Activated T-helper 1 cell treated with anti-CD3 and anti-CD28 coated beads, Interleukin-12 subunit alpha, Interleukin-12 subunit beta, Interleukin-2, Interleukin-4 antibody, amounts not matched to agents 30 ng/mL and 10 ng/mL and 1 ng/mL, durations not matched to agents 14 hours and 24 hours and 36 hours (primary cell): Measurements from ENCODE around the gene CNN2. TPM values are rescaled to one million over a fixed set of nuclear protein-coding genes. Genes with fewer than 3 reads are reported as not detected.

ENCODE experiments used
- DNase-seq: peaks from one replicate; pipeline ENCODE4 v3.0.0; 2021; ENCODE audit warnings: low spot score
- H3K27ac Mint-ChIP-seq: one replicate; pipeline ENCODE4 v1.8.0; 2021; ENCODE audit warnings: mild to moderate bottlenecking, mixed read lengths
- H3K27me3 Mint-ChIP-seq: one replicate; pipeline ENCODE4 v1.8.0; 2022; ENCODE audit warnings: mild to moderate bottlenecking, moderate library complexity, mixed read lengths; ENCODE audit not compliant: insufficient read depth
- H3K36me3 Mint-ChIP-seq: one replicate; pipeline ENCODE4 v1.8.0; 2021; ENCODE audit warnings: low read depth, mixed read lengths
- H3K4me1 Mint-ChIP-seq: one replicate; pipeline ENCODE4 v1.8.0; 2021; ENCODE audit warnings: low read depth, mixed read lengths
- H3K4me3 Mint-ChIP-seq: one replicate; pipeline ENCODE4 v1.8.0; 2021; ENCODE audit warnings: mild to moderate bottlenecking, moderate library complexity, mixed read lengths
- H3K9me3 Mint-ChIP-seq: one replicate; pipeline ENCODE4 v1.8.0; 2021; ENCODE audit warnings: mixed read lengths
- intact Hi-C: fragments of 100-400 bp; cut with micrococcal nuclease; formaldehyde crosslinking; loops from one replicate; pipeline ENCODE4 v1.15.1; 2024
- total RNA-seq: library from RNA; stranded (reverse); gene quantifications from 2 replicates; pipeline ENCODE4 v1.2.3, GENCODE V29; 2022

CNN2 gene
- total RNA-seq, 1 donor from 2014 or later, result 112 TPM

DNA sequence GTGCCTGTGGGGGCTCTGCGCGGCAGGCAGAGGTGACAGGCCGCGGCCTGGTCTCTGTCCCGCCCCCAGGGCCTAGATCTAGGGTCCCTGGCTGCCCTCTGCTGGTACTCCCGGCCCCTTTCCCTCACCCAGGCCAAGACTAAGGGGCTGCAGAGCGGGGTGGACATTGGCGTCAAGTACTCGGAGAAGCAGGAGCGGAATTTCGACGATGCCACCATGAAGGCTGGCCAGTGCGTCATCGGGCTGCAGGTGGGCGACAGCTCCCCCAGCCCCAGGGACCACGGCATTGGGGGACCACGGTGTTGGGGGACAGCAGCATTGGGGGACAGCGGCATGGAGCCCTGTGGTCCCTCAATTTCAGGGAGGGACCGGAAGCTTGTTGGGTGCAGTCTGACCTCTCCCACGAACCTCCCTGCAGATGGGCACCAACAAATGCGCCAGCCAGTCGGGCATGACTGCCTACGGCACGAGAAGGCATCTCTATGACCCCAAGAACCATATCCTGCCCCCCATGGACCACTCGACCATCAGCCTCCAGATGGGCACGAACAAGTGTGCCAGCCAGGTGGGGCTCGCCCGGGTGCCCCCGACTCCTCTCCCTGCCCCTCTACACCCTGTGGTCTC is 9.7 kb downstream of the CNN2 start:
- peak overlapping the region; percentile 29 for H3K27ac Mint-ChIP-seq
- intact Hi-C loops, result no loop called here
- H3K4me3 Mint-ChIP-seq, result no peak overlapping the region
- no peaks in the 10 kb centered on the region for H3K27me3 Mint-ChIP-seq
- H3K4me1 Mint-ChIP-seq, result peaks cover 59% of the 10 kb centered on the region
- peaks cover 3% of the 10 kb centered on the region for H3K9me3 Mint-ChIP-seq
- DNase-seq, result no peak
- H3K36me3 Mint-ChIP-seq, result peaks cover 32% of the 10 kb centered on the region

DNA sequence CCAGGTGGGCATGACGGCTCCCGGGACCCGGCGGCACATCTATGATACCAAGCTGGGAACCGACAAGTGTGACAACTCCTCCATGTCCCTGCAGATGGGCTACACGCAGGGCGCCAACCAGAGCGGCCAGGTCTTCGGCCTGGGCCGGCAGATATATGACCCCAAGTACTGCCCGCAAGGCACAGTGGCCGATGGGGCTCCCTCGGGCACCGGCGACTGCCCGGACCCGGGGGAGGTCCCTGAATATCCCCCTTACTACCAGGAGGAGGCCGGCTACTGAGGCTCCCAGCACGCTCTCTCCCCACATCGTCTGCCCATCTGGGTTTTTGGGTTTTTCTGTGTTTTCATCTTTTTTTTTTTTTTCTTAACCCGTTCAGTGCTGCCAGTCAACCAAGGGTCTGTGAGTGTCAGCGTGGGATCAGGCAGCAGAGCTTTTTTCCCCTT is 11.2 kb downstream of the CNN2 start:
- intact Hi-C loops, result loop anchor here (1.0 kb wide), 1 partner anchor 9 kb away; no protein-coding TSS in a partner anchor

DNA sequence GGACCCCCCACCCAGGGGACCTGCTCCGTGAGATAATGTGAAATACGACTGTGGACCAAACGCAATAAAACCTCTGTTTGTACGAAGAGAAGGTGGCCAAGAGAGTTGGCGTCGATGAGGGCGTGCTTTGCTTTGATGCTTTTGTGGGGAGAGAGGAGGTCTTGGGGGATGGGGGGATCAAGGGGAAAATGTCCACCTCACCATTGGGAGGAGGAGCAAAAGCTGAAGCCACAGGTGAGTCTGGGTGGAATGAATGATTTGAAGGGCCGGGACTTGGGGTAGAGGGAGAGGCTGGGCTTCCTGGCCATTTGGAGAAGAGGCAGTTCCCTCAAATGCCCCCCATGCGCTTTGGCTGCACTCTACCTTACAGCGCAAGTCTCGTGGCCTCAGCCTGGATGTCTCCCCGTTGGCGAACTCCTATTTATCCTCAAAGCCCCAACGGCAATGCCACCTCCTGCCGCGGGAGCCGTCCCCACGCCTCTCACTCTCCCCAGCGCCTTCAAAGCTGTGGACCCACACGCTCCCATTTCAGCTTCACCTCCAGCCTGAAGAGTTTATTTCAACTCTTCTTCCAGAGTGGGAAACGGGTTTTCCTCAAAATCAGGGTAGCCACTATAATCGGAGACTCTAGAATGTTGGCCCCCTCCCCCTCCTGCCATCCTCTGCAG is 12.7 kb downstream of the CNN2 start:
- no peak for DNase-seq
- H3K4me1 Mint-ChIP-seq, result peaks cover 51% of the 10 kb centered on the region
- H3K4me3 Mint-ChIP-seq, result peak overlapping the region; percentile 97
- intact Hi-C loops, result loop anchor here (1.0 kb wide), 2 partner anchors 11 to 38 kb away; no protein-coding TSS in a partner anchor
- H3K36me3 Mint-ChIP-seq, result peaks cover 21% of the 10 kb centered on the region
- H3K27ac Mint-ChIP-seq, result peak overlapping the region; percentile 86
- no peaks in the 10 kb centered on the region for H3K9me3 Mint-ChIP-seq
- no peaks in the 10 kb centered on the region for H3K27me3 Mint-ChIP-seq

More for the DNA sequence above, 11.2 kb downstream of the CNN2 start:
- peaks cover 56% of the 10 kb centered on the region for H3K4me1 Mint-ChIP-seq
- peaks cover 25% of the 10 kb centered on the region for H3K36me3 Mint-ChIP-seq
- DNase-seq, result no peak
- H3K27me3 Mint-ChIP-seq, result no peaks in the 10 kb centered on the region
- peaks cover 3% of the 10 kb centered on the region for H3K9me3 Mint-ChIP-seq
- H3K4me3 Mint-ChIP-seq, result peak overlapping the region; percentile 64
- H3K27ac Mint-ChIP-seq, result peak overlapping the region; percentile 86

DNA sequence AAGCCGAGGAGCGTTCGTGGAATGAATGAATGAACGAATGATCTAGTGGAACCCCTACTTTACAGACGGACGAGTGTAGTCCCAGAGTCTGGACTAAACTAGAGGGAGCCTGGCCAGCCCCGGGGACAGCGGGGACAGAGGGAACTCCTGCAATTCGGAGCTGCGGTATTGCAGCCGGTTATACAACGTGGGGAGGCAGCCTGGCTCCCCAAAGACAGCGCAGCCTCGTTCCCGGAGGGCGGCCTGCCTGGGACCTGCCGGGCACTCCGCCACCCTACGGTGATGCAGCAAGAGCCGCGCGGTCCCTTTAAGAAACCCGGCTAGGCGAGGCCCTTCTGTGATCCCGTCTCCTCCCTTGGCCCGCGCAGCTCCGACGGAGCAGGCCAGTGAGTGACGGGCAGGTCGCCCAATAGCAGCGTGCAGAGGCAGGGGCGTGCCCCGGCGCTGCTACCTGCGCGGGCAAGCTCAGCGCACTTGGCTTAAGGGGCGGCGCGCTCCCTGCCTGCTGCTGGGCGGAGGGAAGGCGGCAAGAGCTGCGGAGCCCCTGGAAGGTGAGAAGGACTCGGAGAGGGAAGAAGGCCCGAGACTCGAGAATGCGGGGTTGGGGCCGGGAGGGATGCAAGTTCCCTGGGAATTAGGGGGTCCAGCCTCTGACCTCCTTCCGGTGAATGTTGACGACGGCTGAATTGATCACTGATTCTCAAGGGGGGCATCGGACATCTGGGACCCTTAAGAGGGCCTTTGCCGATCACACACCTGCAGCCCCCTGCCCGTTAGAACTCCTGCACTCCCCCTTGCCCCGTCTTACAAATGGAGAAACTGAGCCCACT is 13.5 kb downstream of the CNN2 start, which contains the start of gene ABCA7:
Gene ABCA7 (plus strand): TSS at position 462 of the 830 bp plus-strand sequence. CDS start 1,255 bp downstream, outside the sequence.
- Mint-ChIP-seq H3K4me1 (peaks cover 51% of the 10 kb centered on the region), H3K36me3 (peaks cover 21% of the 10 kb centered on the region)
- peak; percentile 100 for DNase-seq

DNA sequence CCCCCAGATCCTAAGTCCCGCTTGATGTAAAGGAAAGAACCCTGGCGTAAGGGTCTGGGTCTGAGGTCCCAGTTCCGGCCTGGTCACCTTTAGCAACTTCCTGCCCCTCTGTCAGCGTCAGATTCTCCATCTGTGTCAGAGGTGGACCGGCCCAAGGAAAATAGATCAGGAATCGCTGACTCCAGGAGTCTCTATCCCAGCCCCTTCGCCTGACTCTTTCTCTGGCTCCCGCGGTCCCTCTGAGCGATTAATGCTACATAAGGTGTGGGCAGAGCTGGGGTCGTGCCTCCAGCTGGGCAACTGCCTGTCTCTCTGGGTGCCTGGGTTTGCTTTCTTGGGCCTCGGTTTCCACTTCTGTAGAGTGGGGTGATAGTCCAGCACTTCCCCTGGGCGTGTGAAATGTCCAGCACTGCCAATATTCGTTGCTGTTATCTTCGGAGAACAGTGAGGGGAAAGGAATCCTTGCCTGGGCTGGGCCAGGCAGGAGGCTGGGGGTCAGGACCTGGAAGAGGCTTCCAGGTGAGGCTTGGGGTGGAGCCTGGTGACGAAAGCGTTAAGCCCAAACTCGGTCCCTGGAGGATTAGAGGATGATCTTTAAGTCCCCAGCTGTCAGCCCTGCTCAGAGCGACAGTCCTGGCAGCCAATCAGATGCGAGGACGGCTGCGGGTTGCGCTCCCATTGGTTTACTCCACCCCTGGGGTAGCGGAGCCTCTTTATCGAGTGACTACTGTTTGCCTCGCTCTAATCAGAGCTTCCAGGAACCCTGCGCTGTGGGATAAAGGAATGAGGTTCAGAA is 14.3 kb downstream of the CNN2 start:
- Mint-ChIP-seq H3K4me3 (peak overlapping the region; percentile 97), H3K27ac (peak overlapping the region; percentile 86), H3K4me1 (peaks cover 47% of the 10 kb centered on the region), H3K36me3 (peaks cover 22% of the 10 kb centered on the region), H3K27me3 (no peaks in the 10 kb centered on the region), H3K9me3 (no peaks in the 10 kb centered on the region)
- DNase-seq, result peak; percentile 90
- intact Hi-C loops, result loop anchor here (1.0 to 2.0 kb wide), 3 partner anchors 19 to 62 kb away; partner anchors contain the start of genes GPX4, RNU6-2 and TMEM259

More for the DNA sequence above, 13.5 kb downstream of the CNN2 start, which contains the start of gene ABCA7:
- H3K4me3 Mint-ChIP-seq, result peak within 1 kb of the TSS; percentile 97
- no peaks in the 10 kb centered on the region for H3K27me3 Mint-ChIP-seq
- H3K9me3 Mint-ChIP-seq, result no peaks in the 10 kb centered on the region
- H3K27ac Mint-ChIP-seq, result peak within 1 kb of the TSS; percentile 86
- intact Hi-C loops, result loop anchor here (1.0 to 2.0 kb wide), 4 partner anchors 19 to 63 kb away; partner anchors contain the start of genes GPX4, RNU6-2 and TMEM259

DNA sequence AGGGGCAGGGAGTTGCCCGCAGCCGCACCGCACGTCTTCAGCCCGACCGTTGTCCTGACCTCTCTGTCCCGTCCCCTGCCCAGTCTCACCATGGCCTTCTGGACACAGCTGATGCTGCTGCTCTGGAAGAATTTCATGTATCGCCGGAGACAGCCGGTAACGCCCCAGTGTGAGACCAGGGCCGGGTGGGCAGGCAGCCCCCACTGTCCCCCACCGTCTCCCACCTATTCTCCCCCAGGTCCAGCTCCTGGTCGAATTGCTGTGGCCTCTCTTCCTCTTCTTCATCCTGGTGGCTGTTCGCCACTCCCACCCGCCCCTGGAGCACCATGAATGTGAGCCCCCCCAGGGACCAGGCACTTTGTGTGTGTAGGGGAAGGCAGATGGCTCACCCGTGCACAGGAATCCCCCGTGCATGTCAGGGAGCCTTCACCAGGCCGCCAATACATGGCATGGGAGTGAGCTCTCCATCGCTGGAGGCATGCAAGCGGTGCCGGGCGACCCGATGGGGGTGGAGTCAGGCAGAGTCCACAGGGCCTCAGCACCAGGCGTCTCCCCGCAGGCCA is 14.9 kb downstream of the CNN2 start:
- peaks cover 43% of the 10 kb centered on the region for H3K4me1 Mint-ChIP-seq
- H3K4me3 Mint-ChIP-seq, result peak overlapping the region; percentile 97
- no peaks in the 10 kb centered on the region for H3K27me3 Mint-ChIP-seq
- no peak for DNase-seq
- intact Hi-C loops, result loop anchor here (2.0 kb wide), 1 partner anchor 61 kb away; the partner anchor contains the start of gene GPX4
- H3K27ac Mint-ChIP-seq, result no peak overlapping the region
- peaks cover 18% of the 10 kb centered on the region for H3K36me3 Mint-ChIP-seq
- no peaks in the 10 kb centered on the region for H3K9me3 Mint-ChIP-seq

DNA sequence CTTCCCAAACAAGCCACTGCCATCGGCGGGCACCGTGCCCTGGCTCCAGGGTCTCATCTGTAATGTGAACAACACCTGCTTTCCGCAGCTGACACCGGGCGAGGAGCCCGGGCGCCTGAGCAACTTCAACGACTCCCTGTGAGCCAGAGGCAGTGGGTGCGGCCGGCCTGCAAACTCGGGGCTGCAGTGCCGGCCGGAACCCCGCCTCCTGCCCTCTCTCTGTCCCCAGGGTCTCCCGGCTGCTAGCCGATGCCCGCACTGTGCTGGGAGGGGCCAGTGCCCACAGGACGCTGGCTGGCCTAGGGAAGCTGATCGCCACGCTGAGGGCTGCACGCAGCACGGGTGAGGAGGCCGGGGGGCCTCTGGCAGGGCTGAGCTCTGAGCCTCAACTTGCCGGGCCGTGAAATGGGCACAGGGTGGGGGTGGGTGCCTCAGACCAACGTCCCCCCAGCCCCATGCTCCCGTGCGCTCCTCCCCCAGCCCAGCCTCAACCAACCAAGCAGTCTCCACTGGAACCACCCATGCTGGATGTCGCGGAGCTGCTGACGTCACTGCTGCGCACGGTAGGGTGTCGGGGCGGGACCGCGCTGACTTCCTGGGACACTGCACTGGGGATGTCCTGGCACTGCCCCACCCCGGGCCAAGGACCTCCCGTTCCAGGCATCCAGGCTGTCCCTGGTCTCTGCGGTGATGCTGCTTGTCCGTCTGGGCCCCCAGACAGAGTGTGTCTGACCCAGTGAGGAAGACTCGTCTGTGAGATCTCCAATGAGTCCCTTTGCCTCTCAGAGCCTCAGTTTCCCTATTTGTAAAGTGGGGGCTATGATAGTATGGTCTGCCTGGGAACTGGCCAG is 15.7 kb downstream of the CNN2 start:
- no peaks in the 10 kb centered on the region for H3K27me3 Mint-ChIP-seq
- H3K27ac Mint-ChIP-seq, result no peak overlapping the region
- peaks cover 16% of the 10 kb centered on the region for H3K36me3 Mint-ChIP-seq
- H3K4me3 Mint-ChIP-seq, result no peak overlapping the region
- intact Hi-C loops, result loop anchor here (2.0 kb wide), 1 partner anchor 61 kb away; the partner anchor contains the start of gene GPX4
- peaks cover 43% of the 10 kb centered on the region for H3K4me1 Mint-ChIP-seq
- H3K9me3 Mint-ChIP-seq, result no peaks in the 10 kb centered on the region
- no peak for DNase-seq

DNA sequence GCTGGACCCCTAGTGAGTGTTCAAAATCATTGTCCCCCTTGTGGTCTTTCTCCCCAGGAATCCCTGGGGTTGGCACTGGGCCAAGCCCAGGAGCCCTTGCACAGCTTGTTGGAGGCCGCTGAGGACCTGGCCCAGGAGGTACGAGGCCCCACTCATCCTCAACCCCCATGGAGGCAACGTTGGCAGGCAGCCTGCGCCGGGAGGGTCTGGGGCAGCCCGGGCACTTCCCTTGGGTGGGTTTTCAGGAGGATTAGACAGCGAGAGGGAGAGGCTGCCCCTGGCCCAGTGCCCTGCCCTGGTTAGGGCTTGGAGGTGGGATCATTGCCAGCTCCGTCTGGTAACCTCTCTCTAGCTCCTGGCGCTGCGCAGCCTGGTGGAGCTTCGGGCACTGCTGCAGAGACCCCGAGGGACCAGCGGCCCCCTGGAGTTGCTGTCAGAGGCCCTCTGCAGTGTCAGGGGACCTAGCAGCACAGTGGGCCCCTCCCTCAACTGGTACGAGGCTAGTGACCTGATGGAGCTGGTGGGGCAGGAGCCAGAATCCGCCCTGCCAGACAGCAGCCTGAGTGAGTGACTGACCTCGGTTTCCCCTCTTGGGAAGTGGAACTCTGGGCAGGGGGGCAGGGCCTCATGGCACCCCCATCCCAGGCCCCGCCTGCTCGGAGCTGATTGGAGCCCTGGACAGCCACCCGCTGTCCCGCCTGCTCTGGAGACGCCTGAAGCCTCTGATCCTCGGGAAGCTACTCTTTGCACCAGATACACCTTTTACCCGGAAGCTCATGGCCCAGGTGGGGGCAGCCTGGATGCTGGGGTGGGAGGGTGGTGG is 16.5 kb downstream of the CNN2 start:
- Mint-ChIP-seq H3K4me1 (peaks cover 36% of the 10 kb centered on the region), H3K9me3 (no peaks in the 10 kb centered on the region), H3K27me3 (no peaks in the 10 kb centered on the region), H3K4me3 (no peak overlapping the region), H3K27ac (no peak overlapping the region), H3K36me3 (peaks cover 11% of the 10 kb centered on the region)
- no peak for DNase-seq
- intact Hi-C loops, result no loop called here

DNA sequence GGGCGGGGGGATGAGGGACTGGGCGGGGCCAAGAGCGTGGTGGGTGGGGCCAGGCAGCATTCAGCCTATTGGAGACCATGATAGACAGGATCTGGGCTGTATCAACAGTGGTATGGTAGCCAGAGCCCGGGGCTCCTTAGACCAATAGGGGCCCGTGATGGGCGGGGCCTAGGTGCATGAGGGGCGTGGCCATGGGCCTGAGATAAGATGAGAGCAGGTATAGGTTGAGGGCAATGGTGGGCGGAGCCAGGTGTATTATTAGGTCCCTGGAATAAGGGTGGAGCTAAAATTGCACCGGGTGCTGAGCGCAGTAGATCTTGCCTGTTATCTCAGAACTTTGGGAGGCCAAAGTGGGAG is 18.8 kb downstream of the CNN2 start:
- peaks cover 13% of the 10 kb centered on the region for H3K4me1 Mint-ChIP-seq
- DNase-seq, result peak; percentile 66
- H3K27me3 Mint-ChIP-seq, result no peaks in the 10 kb centered on the region

DNA sequence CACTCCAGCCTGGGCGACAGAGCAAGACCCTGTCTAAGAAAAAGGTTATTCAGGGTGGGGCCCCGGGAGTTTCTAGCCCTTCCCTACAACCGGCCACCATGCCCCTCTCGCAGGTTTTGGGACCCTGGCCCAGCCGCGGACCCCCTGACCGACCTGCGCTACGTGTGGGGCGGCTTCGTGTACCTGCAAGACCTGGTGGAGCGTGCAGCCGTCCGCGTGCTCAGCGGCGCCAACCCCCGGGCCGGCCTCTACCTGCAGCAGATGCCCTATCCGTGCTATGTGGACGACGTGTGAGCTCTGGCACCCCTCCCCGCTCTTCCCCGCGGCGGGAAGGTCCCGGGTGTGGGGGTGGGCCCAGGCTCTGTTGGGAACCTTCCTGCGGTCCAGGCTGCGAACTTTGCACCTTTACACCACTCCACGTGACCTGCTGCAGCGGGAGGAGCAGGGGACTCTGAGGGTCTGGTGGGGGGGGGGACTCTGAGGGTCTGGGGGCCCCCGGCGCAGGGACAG is 19.8 kb downstream of the CNN2 start:
- peaks cover 5% of the 10 kb centered on the region for H3K36me3 Mint-ChIP-seq
- H3K9me3 Mint-ChIP-seq, result no peaks in the 10 kb centered on the region
- intact Hi-C loops, result no loop called here
- peaks cover 3% of the 10 kb centered on the region for H3K4me1 Mint-ChIP-seq
- no peak overlapping the region for H3K4me3 Mint-ChIP-seq
- no peak overlapping the region for H3K27ac Mint-ChIP-seq
- H3K27me3 Mint-ChIP-seq, result no peaks in the 10 kb centered on the region
- no peak for DNase-seq

More for the DNA sequence above, 18.8 kb downstream of the CNN2 start:
- no peak overlapping the region for H3K4me3 Mint-ChIP-seq
- intact Hi-C loops, result no loop called here
- no peak overlapping the region for H3K27ac Mint-ChIP-seq
- H3K36me3 Mint-ChIP-seq, result peaks cover 5% of the 10 kb centered on the region
- no peaks in the 10 kb centered on the region for H3K9me3 Mint-ChIP-seq
